ENCODE results near the gene EIF3J.

GRCh38 chr15:44596511-44597010 is 59.6 kb downstream of the EIF3J start:
- TF ChIP-seq CTCF (IDR thresholded peaks at IDR 0.05) (no peak), POLR2A (IDR thresholded peaks at IDR 0.05) (no peak)
